ENCODE results near the gene IL4R. TPM values are rescaled to one million over a fixed set of nuclear protein-coding genes. Genes with fewer than 3 reads are reported as not detected.

The IL4R gene
- total RNA-seq, 2 donors from 2014 or later: 30.6 to 31.6 TPM

DNA sequence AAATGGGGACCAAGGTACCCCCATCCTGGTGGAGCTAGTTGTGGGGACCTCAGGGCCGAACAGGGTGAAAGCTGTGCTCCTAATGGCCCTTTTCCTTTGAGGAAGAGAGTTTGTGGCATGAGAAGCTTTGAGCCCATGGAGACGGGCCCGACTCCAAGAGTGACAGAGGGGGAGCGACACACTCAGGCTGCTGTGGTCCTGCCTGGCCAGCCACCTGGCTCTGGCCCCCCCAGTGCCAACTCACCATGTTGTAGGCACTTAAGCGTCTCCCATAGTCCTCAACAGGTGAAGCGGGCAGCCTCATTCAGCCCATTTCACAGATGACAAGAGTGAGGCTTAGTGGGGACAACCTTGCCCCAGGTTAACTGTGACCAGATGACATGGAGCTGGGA lies 89.8 kb downstream of the IL4R start:
- H3K9ac ChIP-seq (ENCODE audit: extremely low read depth, low read length, poor library complexity, severe bottlenecking): no peak overlapping the region
- 50 to 78% methylated on average over 2 to 6 of the region's 6 CpGs for WGBS, 2 experiments (ENCODE audit: insufficient coverage in 1 of 2, insufficient read length in 1 of 2)
- no peak overlapping the region for H3K4me3 ChIP-seq (ENCODE audit: low read length)
- H3K4me1 ChIP-seq (ENCODE audit: control insufficient read depth, insufficient read depth, low read length): no peaks in the 10 kb centered on the region
- H3K27me3 ChIP-seq (ENCODE audit: control insufficient read depth, insufficient read depth, low read length, poor library complexity, severe bottlenecking): no peaks in the 10 kb centered on the region
- no peaks in the 10 kb centered on the region for H3K27me3 Mint-ChIP-seq (ENCODE audit: insufficient read depth)
- no peak for DNase-seq
- no peak overlapping the region for H3K4me3 Mint-ChIP-seq
- H3K36me3 ChIP-seq (ENCODE audit: control insufficient read depth, insufficient read depth, low read length): no peaks in the 10 kb centered on the region
- H3K27ac ChIP-seq (ENCODE audit: low read depth, low read length): no peak overlapping the region
- H3K9me3 ChIP-seq (ENCODE audit: control insufficient read depth, low read length): no peaks in the 10 kb centered on the region
- no peaks in the 10 kb centered on the region for H3K36me3 Mint-ChIP-seq (ENCODE audit: low read depth)
- H3K27ac Mint-ChIP-seq: no peak overlapping the region
- no peaks in the 10 kb centered on the region for H3K9me3 Mint-ChIP-seq
- H3K4me1 Mint-ChIP-seq: no peaks in the 10 kb centered on the region
- TF ChIP-seq, protein P1, sequence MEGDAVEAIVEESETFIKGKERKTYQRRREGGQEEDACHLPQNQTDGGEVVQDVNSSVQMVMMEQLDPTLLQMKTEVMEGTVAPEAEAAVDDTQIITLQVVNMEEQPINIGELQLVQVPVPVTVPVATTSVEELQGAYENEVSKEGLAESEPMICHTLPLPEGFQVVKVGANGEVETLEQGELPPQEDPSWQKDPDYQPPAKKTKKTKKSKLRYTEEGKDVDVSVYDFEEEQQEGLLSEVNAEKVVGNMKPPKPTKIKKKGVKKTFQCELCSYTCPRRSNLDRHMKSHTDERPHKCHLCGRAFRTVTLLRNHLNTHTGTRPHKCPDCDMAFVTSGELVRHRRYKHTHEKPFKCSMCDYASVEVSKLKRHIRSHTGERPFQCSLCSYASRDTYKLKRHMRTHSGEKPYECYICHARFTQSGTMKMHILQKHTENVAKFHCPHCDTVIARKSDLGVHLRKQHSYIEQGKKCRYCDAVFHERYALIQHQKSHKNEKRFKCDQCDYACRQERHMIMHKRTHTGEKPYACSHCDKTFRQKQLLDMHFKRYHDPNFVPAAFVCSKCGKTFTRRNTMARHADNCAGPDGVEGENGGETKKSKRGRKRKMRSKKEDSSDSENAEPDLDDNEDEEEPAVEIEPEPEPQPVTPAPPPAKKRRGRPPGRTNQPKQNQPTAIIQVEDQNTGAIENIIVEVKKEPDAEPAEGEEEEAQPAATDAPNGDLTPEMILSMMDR (conservative IDR thresholded peaks at IDR 0.05): no peak

DNA sequence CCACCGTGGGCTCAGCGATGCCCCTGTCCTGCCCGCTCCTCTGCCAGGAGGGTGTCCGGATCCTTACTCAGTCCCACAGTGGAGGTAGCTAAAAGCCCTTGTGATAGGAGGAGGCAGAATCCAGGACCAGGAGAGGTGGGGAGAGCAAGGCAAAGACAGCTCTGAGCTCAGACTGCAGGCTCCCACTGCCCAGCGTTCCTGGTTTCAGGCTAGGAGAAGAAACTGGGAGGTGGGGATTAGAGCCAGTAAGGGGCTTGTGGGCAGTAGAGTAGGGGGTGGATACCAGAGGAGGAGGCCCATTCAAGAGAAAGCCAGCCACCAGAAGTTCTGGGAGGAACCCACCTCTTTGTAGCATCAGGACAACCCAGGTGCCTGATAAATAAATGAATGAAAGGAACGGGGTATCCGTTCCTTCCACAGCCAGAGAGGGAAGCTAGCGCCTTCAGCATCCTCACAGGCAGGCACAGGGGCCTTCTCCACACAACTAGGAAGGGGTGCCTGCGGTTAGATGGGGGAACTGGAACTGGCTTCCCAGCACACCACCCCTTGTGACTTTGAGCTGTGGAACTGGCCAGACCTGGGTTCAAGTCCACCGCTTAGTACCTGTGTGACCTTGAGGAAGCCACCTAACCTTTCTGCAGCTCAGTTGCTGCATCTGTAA lies 90.5 kb downstream of the IL4R start:
- Mint-ChIP-seq H3K36me3 (ENCODE audit: low read depth) (no peaks in the 10 kb centered on the region), H3K27ac (no peak overlapping the region), H3K4me3 (no peak overlapping the region), H3K4me1 (no peaks in the 10 kb centered on the region), H3K9me3 (no peaks in the 10 kb centered on the region), H3K27me3 (ENCODE audit: insufficient read depth) (no peaks in the 10 kb centered on the region)
- Histone ChIP-seq H3K27ac (ENCODE audit: low read depth, low read length) (no peak overlapping the region), H3K36me3 (ENCODE audit: control insufficient read depth, insufficient read depth, low read length) (no peaks in the 10 kb centered on the region), H3K9ac (ENCODE audit: extremely low read depth, low read length, poor library complexity, severe bottlenecking) (no peak overlapping the region), H3K9me3 (ENCODE audit: control insufficient read depth, low read length) (no peaks in the 10 kb centered on the region), H3K4me1 (ENCODE audit: control insufficient read depth, insufficient read depth, low read length) (no peaks in the 10 kb centered on the region), H3K4me3 (ENCODE audit: low read length) (no peak overlapping the region), H3K27me3 (ENCODE audit: control insufficient read depth, insufficient read depth, low read length, poor library complexity, severe bottlenecking) (no peaks in the 10 kb centered on the region)
- DNase-seq: no peak
- TF ChIP-seq, protein P1 (conservative IDR thresholded peaks at IDR 0.05): no peak
- 94% methylated on average over 5 to 10 of the region's 10 CpGs for WGBS, 2 experiments (ENCODE audit: insufficient coverage in 1 of 2, insufficient read length in 1 of 2)

DNA sequence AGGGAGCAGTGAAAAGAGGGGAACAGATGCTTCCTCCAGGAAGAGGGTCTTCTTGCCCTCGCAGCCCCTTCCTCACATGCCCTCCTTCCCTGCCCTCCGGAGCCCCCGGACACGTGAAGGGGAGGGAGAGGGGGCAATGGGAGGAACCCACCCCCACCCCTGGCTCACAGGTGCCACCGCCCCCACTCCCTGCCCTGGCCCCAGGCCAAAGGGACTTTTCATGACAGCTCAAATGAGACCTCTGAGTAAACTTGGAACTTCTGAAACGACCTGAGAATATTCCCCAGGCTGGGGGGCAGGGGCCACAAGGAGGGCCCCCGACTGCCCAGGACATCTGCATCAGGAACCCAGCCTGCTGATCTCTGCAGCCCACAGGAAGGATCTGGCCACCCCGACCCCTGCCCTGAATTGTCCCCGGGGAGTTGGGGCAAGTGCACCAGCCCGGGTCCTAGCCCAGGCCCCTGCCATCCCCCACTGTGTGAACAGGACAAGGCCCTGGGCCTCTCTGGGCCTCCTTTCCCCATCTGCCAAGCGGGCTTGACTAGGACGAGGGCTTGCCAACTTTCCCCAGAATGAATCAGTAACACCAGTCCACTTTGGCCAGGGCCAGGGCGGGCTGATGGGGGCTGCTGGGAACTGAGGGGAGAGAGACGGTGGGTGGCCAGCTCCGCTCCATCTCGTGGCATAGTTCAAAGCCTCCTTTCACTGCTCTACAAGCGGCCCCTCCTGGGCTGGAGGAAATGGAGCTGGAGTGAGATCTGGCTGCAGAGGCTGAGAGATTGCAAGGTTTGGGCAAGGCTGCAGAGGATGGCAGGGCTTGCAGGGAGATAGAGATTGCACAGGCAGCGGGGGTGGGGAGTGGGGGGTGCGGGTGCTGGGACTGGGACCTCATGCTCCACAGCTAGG lies 92.0 kb downstream of the IL4R start:
- H3K27me3 ChIP-seq (ENCODE audit: control insufficient read depth, insufficient read depth, low read length, poor library complexity, severe bottlenecking): no peaks in the 10 kb centered on the region
- Mint-ChIP-seq H3K4me1 (no peaks in the 10 kb centered on the region), H3K4me3 (no peak overlapping the region), H3K9me3 (no peaks in the 10 kb centered on the region), H3K36me3 (ENCODE audit: low read depth) (no peaks in the 10 kb centered on the region), H3K27me3 (ENCODE audit: insufficient read depth) (no peaks in the 10 kb centered on the region), H3K27ac (no peak overlapping the region)
- H3K4me1 ChIP-seq (ENCODE audit: control insufficient read depth, insufficient read depth, low read length): no peaks in the 10 kb centered on the region
- WGBS, 2 experiments (ENCODE audit: insufficient coverage in 1 of 2, insufficient read length in 1 of 2): 73 to 79% methylated on average over 7 to 18 of the region's 19 CpGs
- H3K9ac ChIP-seq (ENCODE audit: extremely low read depth, low read length, poor library complexity, severe bottlenecking): no peak overlapping the region
- no peaks in the 10 kb centered on the region for H3K9me3 ChIP-seq (ENCODE audit: control insufficient read depth, low read length)
- no peak overlapping the region for H3K4me3 ChIP-seq (ENCODE audit: low read length)
- H3K36me3 ChIP-seq (ENCODE audit: control insufficient read depth, insufficient read depth, low read length): no peaks in the 10 kb centered on the region
- peak; percentile 60 for DNase-seq
- no peak overlapping the region for H3K27ac ChIP-seq (ENCODE audit: low read depth, low read length)
- TF ChIP-seq, protein P1 (conservative IDR thresholded peaks at IDR 0.05): no peak

Measured in endodermal cell (in vitro differentiated cells).